Hair follicle dermal papilla cell (primary cell): ENCODE results near the gene DNAJB6. TPM values are rescaled to one million over a fixed set of nuclear protein-coding genes. Genes with fewer than 3 reads are reported as not detected.

Source experiments
- total RNA-seq: library from RNA; depleted of rRNA; stranded (reverse); fragments of >200 nt; gene quantifications from 2 replicates; pipeline ENCODE4 v1.2.3, GENCODE V29; 2012

The DNAJB6 gene
- 73.5 and 88.6 TPM in 2 replicates for total RNA-seq

DNA sequence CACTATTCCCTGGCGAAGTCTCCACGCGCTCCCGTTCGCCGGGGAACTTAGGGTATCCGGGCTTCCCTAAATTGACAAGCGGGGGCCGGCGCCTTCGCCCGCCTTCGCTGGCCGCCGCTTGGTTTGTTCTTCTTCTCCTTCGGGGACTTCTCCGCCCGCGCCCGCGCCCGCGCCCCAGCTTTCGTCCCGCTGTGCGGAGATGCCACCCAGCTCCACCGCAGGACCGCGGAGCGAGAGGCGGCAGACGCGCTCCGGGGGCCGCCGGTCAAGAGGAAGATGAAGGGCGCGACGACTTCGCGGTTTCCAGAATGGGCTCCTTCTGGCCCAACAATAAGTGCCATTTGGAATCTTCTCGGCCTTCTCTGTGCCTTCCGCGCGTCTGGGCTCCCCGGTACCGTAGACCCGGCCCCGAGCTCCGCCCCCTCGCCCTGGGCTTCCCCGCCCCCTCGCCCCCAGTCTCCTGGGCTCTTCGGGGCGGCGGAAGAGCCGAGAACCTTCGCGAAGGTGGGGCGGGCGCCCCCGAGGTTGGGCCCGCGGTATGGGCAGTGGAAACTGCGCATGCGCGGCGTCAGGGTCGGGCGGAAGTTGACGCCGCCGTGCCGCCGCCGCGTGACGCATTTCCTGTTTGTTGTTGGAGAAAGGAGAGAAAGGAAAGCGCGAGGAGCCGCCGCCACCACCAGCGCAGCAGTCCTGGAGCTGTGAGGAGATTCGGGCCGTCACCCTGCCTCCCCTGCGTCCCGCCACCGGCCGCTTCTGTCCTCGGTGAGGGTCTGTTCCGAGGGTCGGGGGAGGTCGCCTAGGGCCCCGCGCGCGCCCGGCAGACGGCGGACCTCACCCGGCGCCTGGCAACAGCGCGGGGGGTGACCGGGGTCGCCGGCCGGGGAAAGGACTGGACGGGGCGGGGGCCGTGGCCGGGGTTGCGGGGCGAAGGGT, at the start of gene DNAJB6:
TSS of gene DNAJB6 (plus strand) at position 622 of the 933 bp plus-strand sequence. CDS start 21,569 bp downstream, outside the sequence.

Other genes with a start within 250 kb of the DNAJB6 start
- gene UBE3C, start 198.1 kb upstream of the DNAJB6 start, total RNA-seq: 109 and 133 TPM in 2 replicates